PFSK-1 (cell line): Measurements from ENCODE around the gene STOML2.

Experiments
- FOXP2 ChIP-seq: optimal IDR thresholded peaks from 2 replicates; pipeline ENCODE3; 2011; ENCODE audit warnings: borderline replicate concordance, control low read depth, inconsistent platforms; ENCODE audit not compliant: insufficient read depth; ENCODE audit errors: extremely low read length, extremely low read depth
- POLR2AphosphoS5 ChIP-seq: IDR thresholded peaks from 2 replicates; pipeline ENCODE4 v1.6.1; 2012; ENCODE audit warnings: low read depth, mild to moderate bottlenecking, control low read depth, low read length, moderate library complexity
- SIN3A ChIP-seq: IDR thresholded peaks from 2 replicates; pipeline ENCODE4 v1.6.1; 2012; ENCODE audit warnings: mild to moderate bottlenecking, low read length, moderate library complexity, borderline replicate concordance; ENCODE audit not compliant: insufficient read depth
- TAF1 ChIP-seq: IDR thresholded peaks from 2 replicates; pipeline ENCODE4 v1.6.1; 2012; ENCODE audit warnings: low read length, control low read depth, borderline replicate concordance; ENCODE audit not compliant: insufficient read depth
- TF ChIP-seq, protein P1 (sequence below), 2 experiments: IDR thresholded peaks; 2 replicates each; pipeline versions ENCODE4 v1.6.1 to v1.8.0; 2011 to 2012; ENCODE audit warnings: low read depth in 2 of 2, low read length in 2 of 2, control low read depth in 1 of 2, inconsistent platforms in 1 of 2, mild to moderate bottlenecking in 1 of 2, moderate library complexity in 1 of 2; ENCODE audit not compliant: insufficient read depth in 1 of 2

The STOML2 gene

DNA sequence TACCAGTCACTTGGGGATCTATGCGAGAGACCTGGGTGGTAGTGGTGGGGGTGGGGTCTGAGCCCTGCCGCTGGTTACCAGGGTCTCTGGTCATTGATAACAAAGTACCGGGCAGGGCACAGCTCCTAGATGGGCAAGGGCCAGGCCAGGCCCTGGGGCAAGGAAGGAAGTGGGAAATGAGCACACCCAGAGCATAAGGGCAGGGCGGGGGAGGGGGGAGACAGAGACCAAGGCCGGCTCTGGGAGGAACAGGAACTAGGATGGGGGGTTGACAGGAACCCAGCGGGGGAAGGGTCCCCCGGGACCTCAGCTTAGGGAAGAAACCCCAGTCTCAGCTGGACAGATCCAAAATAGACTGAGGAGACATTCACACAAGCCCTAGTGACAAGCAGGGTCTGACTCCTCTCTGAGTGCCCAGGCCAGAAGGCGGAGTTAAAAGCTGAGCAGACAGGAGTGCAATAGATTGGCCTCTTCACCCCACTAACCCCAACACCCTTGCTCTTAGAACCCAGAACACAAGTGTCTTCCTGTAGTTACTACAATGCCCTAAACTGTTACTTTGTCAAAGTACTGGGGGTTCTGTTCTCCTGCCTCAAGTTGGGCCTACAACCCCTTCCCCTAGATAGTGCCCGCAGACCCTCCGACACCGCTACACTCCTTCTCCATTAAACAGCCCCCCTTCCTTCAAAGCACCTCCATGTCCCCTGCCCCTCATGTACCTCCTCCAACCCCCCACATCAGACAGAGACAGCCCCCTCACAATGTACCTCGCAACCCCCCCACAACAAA lies 12.1 kb upstream of the STOML2 start:
- TF ChIP-seq TAF1 = no peak
- TF ChIP-seq, protein P1, sequence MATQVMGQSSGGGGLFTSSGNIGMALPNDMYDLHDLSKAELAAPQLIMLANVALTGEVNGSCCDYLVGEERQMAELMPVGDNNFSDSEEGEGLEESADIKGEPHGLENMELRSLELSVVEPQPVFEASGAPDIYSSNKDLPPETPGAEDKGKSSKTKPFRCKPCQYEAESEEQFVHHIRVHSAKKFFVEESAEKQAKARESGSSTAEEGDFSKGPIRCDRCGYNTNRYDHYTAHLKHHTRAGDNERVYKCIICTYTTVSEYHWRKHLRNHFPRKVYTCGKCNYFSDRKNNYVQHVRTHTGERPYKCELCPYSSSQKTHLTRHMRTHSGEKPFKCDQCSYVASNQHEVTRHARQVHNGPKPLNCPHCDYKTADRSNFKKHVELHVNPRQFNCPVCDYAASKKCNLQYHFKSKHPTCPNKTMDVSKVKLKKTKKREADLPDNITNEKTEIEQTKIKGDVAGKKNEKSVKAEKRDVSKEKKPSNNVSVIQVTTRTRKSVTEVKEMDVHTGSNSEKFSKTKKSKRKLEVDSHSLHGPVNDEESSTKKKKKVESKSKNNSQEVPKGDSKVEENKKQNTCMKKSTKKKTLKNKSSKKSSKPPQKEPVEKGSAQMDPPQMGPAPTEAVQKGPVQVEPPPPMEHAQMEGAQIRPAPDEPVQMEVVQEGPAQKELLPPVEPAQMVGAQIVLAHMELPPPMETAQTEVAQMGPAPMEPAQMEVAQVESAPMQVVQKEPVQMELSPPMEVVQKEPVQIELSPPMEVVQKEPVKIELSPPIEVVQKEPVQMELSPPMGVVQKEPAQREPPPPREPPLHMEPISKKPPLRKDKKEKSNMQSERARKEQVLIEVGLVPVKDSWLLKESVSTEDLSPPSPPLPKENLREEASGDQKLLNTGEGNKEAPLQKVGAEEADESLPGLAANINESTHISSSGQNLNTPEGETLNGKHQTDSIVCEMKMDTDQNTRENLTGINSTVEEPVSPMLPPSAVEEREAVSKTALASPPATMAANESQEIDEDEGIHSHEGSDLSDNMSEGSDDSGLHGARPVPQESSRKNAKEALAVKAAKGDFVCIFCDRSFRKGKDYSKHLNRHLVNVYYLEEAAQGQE (IDR thresholded peaks at IDR 0.05; ENCODE audit: insufficient read depth in 1 of 2, low read depth in 2 of 2, low read length in 2 of 2) = 0 out of 4 replicates have a peak, but pooled peaks of 1 of the 2 experiments have one; percentile 27

DNA sequence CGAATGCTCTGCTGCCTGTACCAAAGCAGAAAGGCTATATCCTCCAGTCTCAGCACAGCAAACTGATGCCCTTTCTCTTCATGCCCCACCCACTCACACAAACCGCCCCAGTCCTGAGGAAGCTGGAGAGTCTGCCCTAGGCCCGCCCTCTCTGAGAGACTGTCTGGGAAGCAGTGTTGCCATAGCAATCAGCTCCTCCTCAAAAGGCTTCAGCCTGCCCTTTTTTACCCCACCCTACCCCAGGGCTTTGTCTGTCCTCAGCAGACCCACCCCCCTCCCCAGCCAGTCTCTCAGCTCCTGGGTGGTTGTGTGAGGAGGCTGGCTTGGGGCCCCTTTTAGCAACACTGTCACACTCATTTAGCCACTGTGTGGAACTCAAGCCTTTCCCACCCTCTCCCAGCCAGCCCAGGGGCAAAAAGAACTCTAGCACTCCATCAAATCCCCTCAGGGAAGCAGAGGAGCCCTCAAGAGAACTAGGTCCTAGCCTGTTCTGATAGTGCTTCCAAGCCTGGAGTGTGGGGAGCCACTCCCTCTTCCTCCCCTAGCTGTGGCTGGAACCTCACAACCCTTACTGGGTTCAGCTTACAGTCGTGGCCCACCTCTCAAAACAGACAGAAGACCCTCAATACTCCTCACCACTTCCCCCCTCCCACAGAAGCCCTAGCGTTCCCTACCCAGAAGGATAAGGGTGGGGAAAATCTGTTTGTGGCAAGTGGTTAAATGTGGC lies 11.3 kb upstream of the STOML2 start:
- TF ChIP-seq, protein P1 (IDR thresholded peaks at IDR 0.05; ENCODE audit: insufficient read depth in 1 of 2, low read depth in 2 of 2, low read length in 2 of 2) = no peak
- TF ChIP-seq FOXP2 (no peak), POLR2AphosphoS5 (no peak)

DNA sequence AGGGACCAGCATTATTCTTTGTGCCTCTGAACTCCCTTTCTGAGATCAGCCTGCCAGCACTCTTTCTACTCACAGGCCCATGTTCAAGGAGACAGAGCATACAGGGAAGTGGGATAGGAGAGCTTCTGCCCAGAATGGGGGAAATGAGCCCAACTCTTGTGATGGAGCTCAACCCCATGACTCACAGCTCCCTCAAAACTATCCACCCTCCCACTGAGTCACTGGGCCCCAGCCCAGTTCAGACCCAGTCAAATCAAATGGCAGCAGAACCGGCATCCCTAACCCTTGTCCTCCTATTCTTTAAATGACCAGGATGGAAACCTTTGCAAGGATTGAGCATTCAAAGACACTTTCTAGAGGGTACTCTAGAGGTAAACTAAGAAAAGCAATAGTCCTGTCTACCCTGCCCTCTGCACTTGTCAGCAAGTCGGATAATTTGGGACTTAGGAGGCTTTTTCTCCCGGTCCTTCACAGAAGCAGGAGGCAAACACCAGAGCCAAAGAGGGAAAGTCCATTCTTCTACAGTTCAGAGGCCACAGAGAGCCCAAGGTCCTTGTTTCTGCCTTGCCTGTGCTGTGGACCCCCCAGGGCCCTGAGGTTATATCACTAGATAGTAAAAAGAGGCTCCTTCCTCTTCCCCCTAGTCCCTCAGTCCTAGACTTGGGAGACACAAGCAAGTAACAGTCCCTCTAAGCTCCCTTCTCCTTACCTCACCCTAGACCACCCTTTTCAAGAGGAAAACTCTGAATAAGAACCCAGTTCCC lies 9.5 kb upstream of the STOML2 start:
- TF ChIP-seq, protein P1 (IDR thresholded peaks at IDR 0.05; ENCODE audit: insufficient read depth in 1 of 2, low read depth in 2 of 2, low read length in 2 of 2) = no peak
- no peak for TF ChIP-seq TAF1
- no peak for TF ChIP-seq SIN3A
- no peak for TF ChIP-seq POLR2AphosphoS5
- TF ChIP-seq FOXP2 = no peak

DNA sequence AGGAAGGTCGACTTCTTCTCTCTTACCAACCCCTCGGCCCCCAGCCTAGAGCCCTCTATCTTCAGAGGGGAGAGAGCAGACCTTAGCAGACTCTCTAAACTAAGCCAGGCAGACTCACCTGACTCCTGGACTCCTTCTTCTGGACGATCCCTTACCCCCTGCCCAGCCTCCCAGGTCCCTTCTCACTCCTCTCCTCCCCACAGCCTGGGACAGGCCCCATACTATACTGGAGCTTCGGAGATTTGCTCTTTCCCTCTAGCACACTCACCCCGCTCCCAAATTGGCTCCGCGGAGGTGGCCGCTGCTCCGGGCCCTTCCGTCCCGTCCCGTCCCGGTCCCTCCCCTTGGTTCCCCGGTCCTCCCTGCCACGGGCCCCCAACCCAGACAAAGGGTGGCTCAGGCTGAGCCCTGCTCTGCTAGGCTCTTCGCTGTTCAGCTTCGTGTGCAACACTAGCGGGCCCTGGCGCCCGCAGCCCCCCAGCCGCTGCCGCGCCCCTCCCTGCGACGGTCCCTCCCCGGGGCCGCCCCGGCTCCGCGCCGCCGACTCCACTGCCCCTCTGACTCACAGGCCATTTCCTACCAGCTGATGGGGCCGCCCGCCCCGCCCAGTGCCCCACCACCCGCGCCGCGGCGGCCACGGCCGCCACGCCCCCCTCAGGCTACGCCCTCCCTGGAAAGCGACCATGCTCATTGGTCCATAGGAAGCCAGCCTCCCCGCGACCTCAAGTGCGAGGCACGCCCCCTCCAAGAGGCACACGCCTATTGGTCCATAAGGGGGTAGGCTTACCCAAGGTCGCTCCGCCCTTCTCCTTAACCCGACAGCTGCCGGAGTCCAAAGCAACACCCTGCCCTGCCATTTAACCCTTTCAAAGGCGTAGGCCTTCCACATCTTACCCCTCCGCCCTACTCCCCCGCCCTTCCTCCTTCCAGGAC lies 8.3 kb upstream of the STOML2 start:
- TF ChIP-seq TAF1 (0 out of 2 replicates have a peak, but pooled peaks have one; percentile 24), POLR2AphosphoS5 (0 out of 2 replicates have a peak, but pooled peaks have one; percentile 25), FOXP2 (peak; percentile 61), SIN3A (no peak; the same call in 1 of the 2 replicates)
- TF ChIP-seq, protein P1 (IDR thresholded peaks at IDR 0.05; ENCODE audit: insufficient read depth in 1 of 2, low read depth in 2 of 2, low read length in 2 of 2) = no peak
